K562 (cell line): ENCODE results near the gene PAX2. TPM values are rescaled to one million over a fixed set of nuclear protein-coding genes. Genes with fewer than 3 reads are reported as not detected.

Experiments
- ATAC-seq: fragments of 200-7000 bp; cut with Tn5 transposase; 3 replicates; pipeline ENCODE4 v1.9.1; 2020; ENCODE audit warnings: moderate library complexity
- BruUV-seq: library from RNA; stranded (reverse); fragments of 400-500 nt; replicated peaks from 2 replicates; lab custom pipeline; 2021; lab: Mats Ljungman, UMichigan
- CTCF ChIA-PET: fragments of 300-600 bp; formaldehyde crosslinking; extraction: SDS; loops from one replicate; lab custom pipeline; 2021; ENCODE audit warnings: low intra/inter-chr PET ratio; lab: Yijun Ruan, JAX
- POLR2A ChIA-PET: fragments of 300-600, 350-650 bp; sonication (Branson Sonifier 250); formaldehyde crosslinking; extraction: SDS; loops from one replicate; lab custom pipeline; 2021; ENCODE audit warnings: antibody characterized with exemption, inconsistent platforms; lab: Yijun Ruan, JAX
- DNase-seq, 4 experiments: peaks; one replicate each; pipeline versions ENCODE4 v3.0.0 to v3.0.0-alpha.2; 2011 to 2018; ENCODE audit warnings: low spot score in 3 of 4, mixed read lengths in 3 of 4; ENCODE audit errors: extremely low read depth in 1 of 4
- FAIRE-seq: peaks from 2 replicates; lab custom pipeline; 2011; peaks lifted over from hg19 to GRCh38; lab: Jason Lieb, UNC
- H2AFZ ChIP-seq: 2 replicates; pipeline ENCODE4 v1.6.0; 2011; ENCODE audit warnings: low read depth, low read length, control low read depth, inconsistent platforms
- H3K27ac ChIP-seq: fragments of 200-600 bp; 3 replicates; pipeline ENCODE4 v1.8.0; 2011; ENCODE audit warnings: low read depth, mild to moderate bottlenecking, control low read depth, inconsistent platforms, low read length, moderate library complexity, mixed read lengths; ENCODE audit errors: extremely low read depth
- H3K27me3 ChIP-seq, 2 experiments: fragments of 300-600 bp in 1 of 2; 2 replicates in 1 of 2; 3 replicates in 1 of 2; pipeline versions ENCODE4 v1.6.0 to v1.8.0; 2011; ENCODE audit warnings: inconsistent platforms in 2 of 2, low read length in 2 of 2, mild to moderate bottlenecking in 1 of 2, mixed read lengths in 1 of 2, moderate library complexity in 1 of 2; ENCODE audit not compliant: control insufficient read depth in 2 of 2, insufficient read depth in 2 of 2
- H3K36me3 ChIP-seq: fragments of 300-600 bp; 3 replicates; pipeline ENCODE4 v1.8.0; 2011; ENCODE audit warnings: mild to moderate bottlenecking, low read length, inconsistent platforms; ENCODE audit not compliant: control insufficient read depth, insufficient read depth
- H3K4me1 ChIP-seq, 2 experiments: fragments of 200-600 bp in 1 of 2; replicated peaks in 1 of 2; 2 replicates in 1 of 2; 3 replicates in 1 of 2; pipeline versions ENCODE4 v1.5.1 to v1.8.0; 2011; ENCODE audit warnings: inconsistent platforms in 2 of 2, low read length in 2 of 2, mild to moderate bottlenecking in 1 of 2, mixed read lengths in 1 of 2, moderate library complexity in 1 of 2; ENCODE audit not compliant: control insufficient read depth in 2 of 2, insufficient read depth in 2 of 2
- H3K4me2 ChIP-seq: 2 replicates; pipeline ENCODE4 v1.6.1; 2011; ENCODE audit warnings: low read length, control low read depth, inconsistent platforms, mixed read lengths; ENCODE audit not compliant: insufficient read depth
- H3K4me3 ChIP-seq: fragments of 200-600 bp; sonication (generic), shearing (Covaris generic); 2 replicates; pipeline ENCODE4 v1.5.1; 2016; ENCODE audit warnings: control low read depth, inconsistent platforms
- H3K79me2 ChIP-seq: fragments of 200-600 bp; 3 replicates; pipeline ENCODE4 v1.8.0; 2011; ENCODE audit warnings: low read length, inconsistent platforms; ENCODE audit not compliant: control insufficient read depth, insufficient read depth
- H3K9ac ChIP-seq, 2 experiments: 2 replicates each; pipeline versions ENCODE4 v1.6.0 to v1.6.1; 2011; ENCODE audit warnings: low read depth in 2 of 2, low read length in 2 of 2, control low read depth in 1 of 2, inconsistent platforms in 1 of 2, mild to moderate bottlenecking in 1 of 2, mixed read lengths in 1 of 2; ENCODE audit not compliant: insufficient read depth in 1 of 2
- H3K9me1 ChIP-seq: one replicate; pipeline ENCODE4 v1.6.0; 2011; ENCODE audit warnings: inconsistent platforms, mild to moderate bottlenecking, low read length, moderate library complexity; ENCODE audit not compliant: control insufficient read depth, insufficient read depth
- H3K9me3 ChIP-seq: replicated peaks from 2 replicates; pipeline ENCODE4 v1.5.1; 2011; ENCODE audit warnings: low read depth, low read length, inconsistent platforms; ENCODE audit not compliant: control insufficient read depth, insufficient read depth
- H4K20me1 ChIP-seq: replicated peaks from 2 replicates; pipeline ENCODE4 v1.6.1; 2011; ENCODE audit warnings: low read length, inconsistent platforms, mixed read lengths; ENCODE audit not compliant: control insufficient read depth, insufficient read depth
- MTA1 ChIP-seq: fragments of 450-650 bp; IDR thresholded peaks from 2 replicates; pipeline ENCODE4 v1.6.1; 2017; ENCODE audit warnings: borderline replicate concordance
- RAD51 ChIP-seq: fragments of 450-650 bp; IDR thresholded peaks from 2 replicates; pipeline ENCODE4 v1.7.1; 2016; ENCODE audit warnings: low read depth, mild to moderate bottlenecking, borderline replicate concordance
- RB1 ChIP-seq: fragments of 450-650 bp; IDR thresholded peaks from 2 replicates; pipeline ENCODE4 v1.6.1; 2017; ENCODE audit warnings: low read depth, mild to moderate bottlenecking
- TCFL5 ChIP-seq: fragments of 250-450 bp; sonication (Bioruptor Pico); conservative IDR thresholded peaks from 2 replicates; pipeline ENCODE4 v1.6.1; 2021; ENCODE audit warnings: mild to moderate bottlenecking, moderate library complexity, matching md5 sums
- THRA ChIP-seq: fragments of 450-650 bp; IDR thresholded peaks from 2 replicates; pipeline ENCODE4 v1.6.1; 2017; ENCODE audit warnings: mild to moderate bottlenecking, moderate library complexity
- ZBED1 ChIP-seq: IDR thresholded peaks from 2 replicates; pipeline ENCODE4 v1.6.1; 2014
- ZNF175 ChIP-seq: fragments of 200-800 bp; sonication (Bioruptor generic); IDR thresholded peaks from 2 replicates; pipeline ENCODE4 v1.6.1; 2016; ENCODE audit warnings: low read depth, mild to moderate bottlenecking, missing genetic modification characterization, missing compliant biosample characterization
- ZNF212 ChIP-seq: fragments of 450-650 bp; formaldehyde crosslinking; IDR thresholded peaks from 2 replicates; pipeline ENCODE4 v1.4.0; 2020; ENCODE audit warnings: mild to moderate bottlenecking
- ZNF280B ChIP-seq: fragments of 250-450 bp; sonication (Bioruptor Pico); IDR thresholded peaks from 2 replicates; pipeline ENCODE4 v1.5.1; 2021; ENCODE audit warnings: mild to moderate bottlenecking
- WGBS: fragments of 100-300 bp; shearing (Covaris generic); methylation state at CpG from one replicate; pipeline ENCODE4 v1.1.6; 2016; ENCODE audit warnings: low coverage, mixed read lengths; ENCODE audit not compliant: insufficient coverage; ENCODE audit errors: missing lambda C conversion rate; 5-methylcytosine and 5-hydroxymethylcytosine counted together
- in situ Hi-C: fragments of 300-500 bp; cut with MboI; formaldehyde crosslinking; loops from 4 replicates; pipeline ENCODE4 v1.15.0; 2018; ENCODE audit warnings: inconsistent platforms, mixed read lengths
- intact Hi-C: fragments of 100-400 bp; cut with micrococcal nuclease; formaldehyde crosslinking; loops from 2 replicates; pipeline ENCODE4 v1.14.2; 2022
- polyA plus RNA-seq, 8 experiments: library from polyadenylated mRNA; depleted of rRNA in 4 of 8; stranded (reverse) in 5 of 8; unstranded in 3 of 8; fragments of >200 nt; fragmentation: Nextera tagmentation in 2 of 8; fragmentation: Illumina TruSeq in 1 of 8; extraction: Ambion mirVana in 2 of 8; extraction: Trizol in 1 of 8; gene quantifications; 2 replicates each; pipeline versions ENCODE4 v1.2.1 to v1.2.3, GENCODE V29; 2011 to 2014; ENCODE audit warnings: inconsistent platforms in 1 of 8, missing spikeins in 1 of 8
- total RNA-seq, 7 experiments: library from RNA; depleted of rRNA in 6 of 7; stranded (reverse); fragments of >200 nt in 6 of 7; fragmentation: Illumina TruSeq in 2 of 7; extraction: Trizol in 2 of 7; gene quantifications; 2 replicates each; pipeline versions ENCODE4 v1.2.1 to v1.2.3, GENCODE V29; 2011 to 2021; ENCODE audit warnings: low replicate concordance in 1 of 7

PAX2 gene
- total and polyA plus RNA-seq, 9 of the 15 experiments (the other 6 are each of a cell fraction or from before 2014, with no cell fraction given): not detected

GRCh38 chr10:100776671-100777070 lies 31.3 kb downstream of the PAX2 start:
- H3K4me1 ChIP-seq: no peaks in the 10 kb centered on the region
- peaks cover 3 to 31% of the 10 kb centered on the region in 2 experiments; a peak in 2 of 5 replicates for H3K27me3 ChIP-seq
- H3K9ac ChIP-seq: no peak overlapping the region
- in situ Hi-C loops (no loop called here), intact Hi-C loops (no loop called here)
- H3K9me3 ChIP-seq: no peaks in the 10 kb centered on the region
- ChIA-PET POLR2A (no interaction called here), CTCF (no interaction called here)
- H2AFZ ChIP-seq: no peak overlapping the region
- 0% methylated on average over 1 of the region's 1 CpG for WGBS
- no peak for DNase-seq
- no TSS peak for BruUV-seq
- FAIRE-seq: no peak
- no peak for ATAC-seq
- H3K4me3 ChIP-seq: no peak overlapping the region
- no peaks in the 10 kb centered on the region for H3K79me2 ChIP-seq
- no peak overlapping the region for H3K27ac ChIP-seq
- H3K9me1 ChIP-seq: peaks cover 2% of the 10 kb centered on the region
- H4K20me1 ChIP-seq: no peaks in the 10 kb centered on the region
- no peak overlapping the region for H3K4me2 ChIP-seq
- H3K36me3 ChIP-seq: no peaks in the 10 kb centered on the region
- TF ChIP-seq ZBED1: no peak
- no peak for TF ChIP-seq TCFL5 (CRISPR knock-in tag)
- TF ChIP-seq RAD51: no peak
- no peak for TF ChIP-seq ZNF175 (CRISPR knock-in tag)
- TF ChIP-seq ZNF280B (CRISPR knock-in tag): no peak
- TF ChIP-seq MTA1: no peak
- TF ChIP-seq THRA: no peak
- TF ChIP-seq RB1: no peak
- no peak for TF ChIP-seq ZNF212 (CRISPR knock-in tag)
